Duodenal mucosa (tissue), 2 donors: ENCODE data around the gene ZSCAN30.

Experiments
- H3K27ac ChIP-seq: one replicate; pipeline ENCODE4 v1.7.0; 2013; ENCODE audit warnings: low read depth, low read length
- H3K27me3 ChIP-seq, 2 donors: one replicate each; pipeline ENCODE4 v1.7.0; 2013; ENCODE audit warnings: low read length in 2 of 2, control low read depth in 1 of 2; ENCODE audit not compliant: insufficient read depth in 2 of 2, control insufficient read depth in 1 of 2
- H3K36me3 ChIP-seq, 2 donors: one replicate each; pipeline ENCODE4 v1.7.0; 2013; ENCODE audit warnings: low read length in 2 of 2, control low read depth in 1 of 2; ENCODE audit not compliant: insufficient read depth in 2 of 2, control insufficient read depth in 1 of 2
- H3K4me1 ChIP-seq, 2 donors: one replicate each; pipeline ENCODE4 v1.7.0; 2013; ENCODE audit warnings: low read length in 2 of 2, control low read depth in 1 of 2; ENCODE audit not compliant: insufficient read depth in 2 of 2, control insufficient read depth in 1 of 2
- H3K4me3 ChIP-seq, 2 donors: one replicate each; pipeline ENCODE4 v1.7.0; 2013; ENCODE audit warnings: low read length in 2 of 2, low read depth in 1 of 2
- H3K9ac ChIP-seq, 2 donors: one replicate each; pipeline ENCODE4 v1.7.0; 2013; ENCODE audit warnings: low read length in 2 of 2, low read depth in 1 of 2
- H3K9me3 ChIP-seq, 2 donors: one replicate each; pipeline ENCODE4 v1.7.0; 2013; ENCODE audit warnings: low read length in 2 of 2, control low read depth in 1 of 2; ENCODE audit not compliant: control insufficient read depth in 1 of 2

ZSCAN30 gene

DNA sequence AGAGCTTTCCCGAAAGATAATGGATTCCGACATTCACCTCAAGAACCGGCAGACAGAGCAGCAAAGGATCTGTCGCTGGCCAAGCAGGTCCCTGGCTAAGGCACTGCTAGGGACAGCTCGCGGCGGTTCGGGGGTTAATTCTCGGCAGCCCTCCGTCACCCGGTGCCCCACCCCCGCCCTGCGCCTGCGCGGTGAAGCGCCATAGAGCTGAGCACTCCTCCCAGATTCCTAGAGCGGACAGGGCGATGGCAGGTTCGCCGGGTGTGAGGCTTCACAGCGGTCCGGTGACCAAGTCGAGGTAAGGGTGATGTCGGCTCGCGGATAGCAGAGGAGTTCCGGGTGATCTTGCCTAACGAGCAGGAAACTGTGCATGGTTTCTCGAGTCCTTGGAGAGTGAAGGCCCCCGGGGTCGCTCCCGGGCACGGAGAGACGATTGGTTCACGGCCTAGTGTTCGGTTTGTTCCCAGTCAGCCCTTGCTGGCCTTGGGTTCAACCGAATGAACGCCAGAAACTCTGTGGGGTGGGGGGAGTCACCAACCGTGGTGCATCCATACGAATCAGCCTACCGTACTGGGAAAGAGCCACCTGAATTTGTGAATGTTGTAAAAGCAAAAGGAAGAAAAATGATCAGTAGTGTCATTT is at the start of gene ZSCAN30:
Gene ZSCAN30, minus strand, starts transcription at position 136 of the 642 bp plus-strand sequence. CDS start 25,877 bp downstream, outside the sequence.
- Histone ChIP-seq H3K4me1 (peaks cover 16 to 20% of the 10 kb centered on the region in 2 donors), H3K27ac (peak within 1 kb of the TSS; percentile 63), H3K27me3 (no peaks in the 10 kb centered on the region), H3K9me3 (no peaks in the 10 kb centered on the region), H3K9ac (peak within 1 kb of the TSS; percentile 85 to 97), H3K36me3 (peaks cover 2 to 8% of the 10 kb centered on the region in 2 donors), H3K4me3 (peak within 1 kb of the TSS; percentile 88 to 98)

DNA sequence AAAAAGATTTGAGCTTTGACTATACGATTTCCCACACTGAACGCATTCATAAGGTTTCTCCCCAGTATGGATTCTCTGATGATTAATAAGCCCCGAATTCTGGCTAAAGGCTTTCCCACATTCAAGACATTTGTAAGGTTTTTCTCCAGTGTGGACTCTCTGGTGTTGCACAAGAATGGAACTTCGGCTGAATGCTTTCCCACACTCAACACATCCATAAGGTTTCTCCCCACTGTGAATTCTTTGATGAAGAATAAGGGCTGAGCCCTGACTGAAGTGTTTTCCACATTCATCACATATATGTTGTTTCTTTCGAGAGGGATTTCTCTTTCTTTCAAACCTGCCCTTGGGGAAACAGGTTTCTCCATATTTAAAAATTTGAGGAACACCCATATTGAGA is 47.3 kb upstream of the ZSCAN30 start:
- no peak overlapping the region for H3K9ac ChIP-seq
- H3K4me3 ChIP-seq: no peak overlapping the region
- H3K9me3 ChIP-seq: no peaks in the 10 kb centered on the region
- no peak overlapping the region for H3K27ac ChIP-seq
- peaks cover 37 to 74% of the 10 kb centered on the region in 2 donors for H3K36me3 ChIP-seq
- H3K27me3 ChIP-seq: no peaks in the 10 kb centered on the region
- peaks cover 0 to 3% of the 10 kb centered on the region in 2 donors for H3K4me1 ChIP-seq

DNA sequence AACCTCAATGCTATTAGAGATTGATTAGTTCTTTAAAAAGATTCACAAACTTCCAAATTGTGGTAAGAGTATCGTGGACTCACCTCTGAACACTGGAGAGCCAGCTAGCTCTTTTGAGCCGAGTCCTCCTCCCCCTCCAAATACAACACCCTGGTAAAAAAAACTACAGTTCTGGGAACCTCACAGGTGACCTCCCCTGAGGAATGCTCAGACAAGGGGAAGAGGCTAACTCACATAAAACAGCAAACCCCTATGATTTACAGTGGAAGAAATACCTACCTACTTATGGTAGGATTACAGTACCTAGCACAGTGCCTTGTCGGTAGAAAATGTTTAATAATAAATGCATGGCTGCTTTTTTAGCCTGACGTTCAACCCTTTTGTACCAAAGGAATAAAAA is 45.8 kb upstream of the ZSCAN30 start:
- Histone ChIP-seq H3K9me3 (no peaks in the 10 kb centered on the region), H3K27me3 (no peaks in the 10 kb centered on the region), H3K4me1 (peaks cover 0 to 3% of the 10 kb centered on the region in 2 donors), H3K36me3 (peaks cover 41 to 84% of the 10 kb centered on the region in 2 donors), H3K4me3 (no peak overlapping the region), H3K27ac (no peak overlapping the region), H3K9ac (no peak overlapping the region)

DNA sequence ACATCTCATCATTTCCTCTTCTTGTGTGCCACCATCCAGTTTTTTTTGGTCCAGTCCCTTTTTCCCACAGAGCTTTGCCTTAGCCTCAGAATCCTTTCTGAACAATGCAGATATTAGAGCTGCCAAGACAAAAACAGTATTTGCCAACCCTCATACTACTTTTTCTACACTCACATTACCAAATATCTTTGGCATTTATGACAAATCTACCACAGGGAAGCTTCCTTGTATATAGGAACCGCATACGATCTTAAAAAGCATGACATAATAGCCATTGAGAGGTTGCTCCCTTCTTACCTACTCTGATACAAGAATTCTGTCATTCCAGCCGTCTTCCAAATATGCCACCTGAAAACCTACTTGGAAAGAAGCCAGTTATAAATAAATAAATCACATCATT is 44.8 kb upstream of the ZSCAN30 start:
- Histone ChIP-seq H3K4me1 (no peaks in the 10 kb centered on the region), H3K27me3 (no peaks in the 10 kb centered on the region), H3K9ac (no peak overlapping the region), H3K4me3 (no peak overlapping the region), H3K27ac (no peak overlapping the region), H3K36me3 (peaks cover 34 to 76% of the 10 kb centered on the region in 2 donors), H3K9me3 (no peaks in the 10 kb centered on the region)

DNA sequence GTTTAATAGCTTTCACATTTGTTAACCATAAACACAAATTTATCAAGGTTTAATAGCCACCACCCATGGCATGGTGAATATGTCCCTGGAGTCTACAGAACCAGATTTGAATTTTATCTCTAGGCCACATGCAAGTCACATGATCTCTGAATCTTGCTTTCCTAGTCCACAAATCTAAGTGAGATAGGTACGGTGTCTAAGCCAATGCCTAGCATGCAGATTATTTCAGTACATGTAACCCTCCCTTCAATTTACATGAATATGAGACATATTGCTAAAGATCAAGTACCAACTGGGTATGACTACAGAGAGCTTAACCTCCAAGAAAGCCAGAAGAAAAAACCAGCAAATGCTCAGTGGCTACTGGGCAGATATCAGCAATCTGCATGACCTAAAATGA is 44.2 kb upstream of the ZSCAN30 start:
- Histone ChIP-seq H3K36me3 (peaks cover 29 to 70% of the 10 kb centered on the region in 2 donors), H3K4me3 (no peak overlapping the region), H3K27ac (no peak overlapping the region), H3K4me1 (no peaks in the 10 kb centered on the region), H3K9ac (no peak overlapping the region), H3K9me3 (no peaks in the 10 kb centered on the region), H3K27me3 (no peaks in the 10 kb centered on the region)

DNA sequence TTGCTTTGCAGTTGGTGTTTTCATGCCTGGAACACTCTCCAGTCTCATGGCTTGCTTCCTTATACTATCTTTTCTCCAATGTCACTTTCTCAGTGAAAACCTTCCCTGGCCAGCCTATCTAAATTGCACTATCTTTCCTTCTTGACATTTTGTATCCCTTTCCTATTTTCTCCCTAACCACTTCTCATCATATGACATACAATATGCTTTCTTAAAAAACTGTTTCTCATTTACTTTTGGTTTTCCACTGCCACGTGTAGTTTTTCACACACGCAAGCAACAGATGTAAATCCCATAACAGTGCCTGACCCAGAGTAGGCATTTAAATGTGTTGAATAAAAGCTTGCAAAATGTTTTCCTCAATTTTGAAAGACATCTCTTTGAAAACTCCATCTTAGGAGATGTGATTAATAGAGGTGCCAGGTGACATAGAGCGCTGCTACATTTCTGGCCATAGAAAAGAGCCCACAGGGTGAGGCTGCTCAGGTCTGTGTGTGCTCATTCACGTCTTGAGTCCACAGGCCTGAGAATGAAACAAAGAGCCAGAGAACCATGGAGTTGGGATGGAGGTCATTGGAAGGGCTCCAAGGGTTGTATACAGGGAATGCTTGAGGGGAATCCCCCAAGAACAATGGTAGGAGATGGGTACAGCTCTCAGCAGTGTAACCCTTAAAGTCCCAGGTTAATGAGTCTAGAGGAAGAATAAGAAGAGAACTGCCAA is 41.5 kb upstream of the ZSCAN30 start:
- H3K36me3 ChIP-seq: peaks cover 18 to 44% of the 10 kb centered on the region in 2 donors
- no peak overlapping the region for H3K9ac ChIP-seq
- H3K27ac ChIP-seq: no peak overlapping the region
- no peaks in the 10 kb centered on the region for H3K27me3 ChIP-seq
- no peak overlapping the region for H3K4me3 ChIP-seq
- H3K4me1 ChIP-seq: no peaks in the 10 kb centered on the region
- no peaks in the 10 kb centered on the region for H3K9me3 ChIP-seq

DNA sequence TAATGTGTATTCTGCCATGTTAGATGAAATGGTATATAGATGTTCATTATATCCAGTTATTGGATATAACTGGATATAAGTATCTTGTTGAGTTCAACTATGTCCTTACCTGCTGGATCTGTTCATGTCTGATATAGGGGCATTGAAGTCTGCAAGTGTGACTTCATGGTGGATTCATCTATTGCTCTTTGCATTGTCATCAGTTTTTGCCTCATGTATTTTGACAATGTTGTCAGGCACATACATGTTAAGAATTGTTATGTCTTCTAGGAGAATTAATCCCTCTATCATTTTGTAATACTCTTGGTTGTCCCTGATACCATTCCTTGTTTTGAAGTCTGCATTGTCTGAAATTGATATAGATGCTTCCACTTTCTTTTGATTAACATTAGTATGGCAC is 38.8 kb upstream of the ZSCAN30 start:
- no peak overlapping the region for H3K4me3 ChIP-seq
- H3K36me3 ChIP-seq: peaks cover 11 to 19% of the 10 kb centered on the region in 2 donors
- H3K4me1 ChIP-seq: no peaks in the 10 kb centered on the region
- H3K27me3 ChIP-seq: no peaks in the 10 kb centered on the region
- no peak overlapping the region for H3K27ac ChIP-seq
- no peaks in the 10 kb centered on the region for H3K9me3 ChIP-seq
- H3K9ac ChIP-seq: no peak overlapping the region

DNA sequence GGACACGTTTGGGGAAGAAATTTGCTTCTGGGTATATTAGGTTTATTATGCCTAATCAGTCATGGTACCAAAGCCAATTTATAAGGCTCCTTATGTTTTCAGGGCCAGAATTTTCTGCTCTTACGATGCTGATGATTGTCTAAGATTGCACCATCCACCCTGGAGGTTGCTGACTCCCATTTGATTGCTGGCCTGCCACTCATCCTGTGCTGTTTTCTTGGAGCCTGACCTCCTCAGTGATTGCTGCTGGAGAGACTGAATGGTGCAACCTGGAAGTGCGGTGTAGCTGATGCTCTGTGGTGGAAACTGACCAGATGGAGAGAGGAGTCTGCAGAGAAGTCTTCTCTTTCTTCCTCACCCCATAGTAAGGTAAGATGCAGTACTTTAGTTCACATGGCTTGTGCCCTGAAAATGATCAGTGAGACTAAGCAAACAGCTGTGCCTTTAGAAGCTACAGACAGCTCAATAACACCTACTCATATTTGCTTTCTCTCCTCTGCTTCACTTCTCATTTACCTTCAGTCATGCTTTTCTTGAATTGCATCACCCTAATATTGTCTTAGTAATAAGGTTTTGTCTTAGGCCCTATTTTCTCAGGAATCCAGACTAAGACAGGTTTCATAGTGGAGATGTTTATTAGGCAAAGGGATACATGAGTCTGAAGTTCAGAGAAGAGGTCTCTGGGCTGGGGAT is 36.8 kb upstream of the ZSCAN30 start:
- H3K4me3 ChIP-seq: no peak overlapping the region
- no peak overlapping the region for H3K9ac ChIP-seq
- no peak overlapping the region for H3K27ac ChIP-seq
- H3K27me3 ChIP-seq: no peaks in the 10 kb centered on the region
- H3K9me3 ChIP-seq: no peaks in the 10 kb centered on the region
- peaks cover 2 to 5% of the 10 kb centered on the region in 2 donors for H3K36me3 ChIP-seq
- no peaks in the 10 kb centered on the region for H3K4me1 ChIP-seq

DNA sequence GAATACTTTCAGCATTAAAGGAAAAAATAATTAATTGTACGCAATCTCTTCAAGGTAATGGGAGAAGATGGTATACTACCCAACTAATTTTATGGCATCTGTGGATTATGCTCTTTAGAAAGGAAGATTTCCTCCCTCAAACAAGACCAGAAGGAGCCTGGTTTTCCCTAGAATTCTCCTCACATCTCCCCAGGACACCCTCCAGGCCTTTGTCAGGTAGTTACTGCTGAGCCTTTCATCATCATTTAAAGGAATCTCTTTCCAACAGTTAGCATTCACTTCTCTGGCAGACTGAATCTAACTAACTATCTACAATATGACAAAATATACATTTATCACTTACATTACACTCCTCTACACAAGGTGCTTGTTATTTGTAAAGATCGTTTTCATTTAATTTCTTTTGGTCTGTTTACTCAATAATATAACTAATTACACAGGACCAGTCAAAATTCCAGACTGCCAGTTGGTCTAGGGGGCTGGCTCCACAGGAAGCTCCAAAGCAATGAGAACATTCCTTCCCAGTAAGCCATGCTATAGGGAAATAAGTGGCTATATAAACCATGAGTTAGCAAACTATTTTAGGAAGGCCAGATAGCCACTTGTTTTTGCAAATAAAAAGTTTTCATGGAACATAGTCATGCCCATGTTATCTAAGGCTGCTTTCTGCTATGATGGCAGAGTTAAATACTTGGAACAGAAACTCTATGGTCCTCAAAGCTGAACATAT is 35.1 kb upstream of the ZSCAN30 start:
- H3K27me3 ChIP-seq: no peaks in the 10 kb centered on the region
- H3K4me1 ChIP-seq: no peaks in the 10 kb centered on the region
- no peak overlapping the region for H3K9ac ChIP-seq
- H3K9me3 ChIP-seq: no peaks in the 10 kb centered on the region
- H3K4me3 ChIP-seq: no peak overlapping the region
- no peaks in the 10 kb centered on the region for H3K36me3 ChIP-seq
- H3K27ac ChIP-seq: no peak overlapping the region
